ENCODE data around the gene TMEM33.

TMEM33 gene

DNA sequence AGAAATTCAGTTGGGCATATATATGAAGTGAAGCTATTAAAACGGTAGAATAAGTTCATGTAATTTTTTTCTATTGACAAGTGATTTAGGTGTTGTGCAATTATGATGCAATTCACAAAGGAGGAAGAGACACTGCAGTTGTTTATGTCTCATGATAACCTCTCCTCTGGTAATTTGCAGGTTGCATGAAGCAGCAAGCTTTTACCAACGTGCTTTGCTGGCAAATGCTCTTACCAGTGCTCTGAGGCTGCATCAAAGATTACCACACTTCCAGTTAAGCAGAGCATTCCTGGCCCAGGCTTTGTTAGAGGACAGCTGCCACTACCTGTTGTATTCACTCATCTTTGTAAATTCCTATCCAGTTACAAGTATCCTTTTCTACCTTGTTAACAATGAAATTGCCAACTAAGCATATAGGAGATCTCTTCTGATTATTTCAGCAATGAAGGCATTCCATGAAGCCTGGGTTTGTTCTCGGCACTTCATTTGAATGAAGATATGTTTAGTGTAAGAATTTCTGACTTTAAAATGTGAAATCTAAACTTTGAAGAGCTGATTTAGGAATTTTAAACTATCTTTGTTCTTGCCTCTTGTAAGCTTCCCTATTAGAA is 3.9 kb downstream of the TMEM33 start:
- no peak for DNase-seq (ENCODE audit: low read depth)

DNA sequence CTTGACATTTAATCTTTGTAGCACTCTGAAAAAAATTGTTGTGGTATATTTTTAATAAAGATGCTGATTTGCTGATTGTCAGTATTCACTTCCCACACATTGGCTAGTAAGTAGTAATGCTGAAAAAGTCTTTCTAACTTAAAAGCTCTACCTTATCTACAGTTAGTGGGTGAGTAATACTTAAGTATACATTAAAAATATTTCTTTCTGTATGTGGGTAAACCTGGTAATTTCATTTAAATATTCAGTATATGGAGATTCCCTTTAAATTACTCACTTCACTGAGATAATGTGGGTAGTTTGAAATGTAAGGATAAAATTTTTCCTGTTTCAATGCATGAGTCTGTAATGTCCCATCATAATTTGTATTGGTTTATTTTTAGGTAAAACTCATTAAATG is 5.6 kb downstream of the TMEM33 start:
- no peak for DNase-seq (ENCODE audit: low read depth)

DNA sequence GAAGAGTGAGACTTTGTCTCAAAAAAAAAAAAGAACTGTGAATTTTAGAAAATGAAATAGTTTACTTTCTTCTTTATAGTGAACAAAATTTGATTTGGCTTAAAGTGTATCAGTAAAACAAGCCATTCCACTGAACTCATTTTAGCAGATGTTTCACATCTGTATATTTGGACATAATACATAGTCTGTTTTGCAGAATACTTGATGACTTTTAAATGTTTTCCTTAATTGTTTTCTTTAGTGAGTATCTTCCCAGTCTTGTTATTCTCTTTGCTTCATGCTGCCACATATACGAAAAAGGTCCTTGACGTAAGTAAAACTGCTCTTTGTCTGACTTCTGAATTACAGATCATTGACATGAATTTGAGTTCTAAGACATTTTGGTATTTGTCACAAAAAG is 8.3 kb downstream of the TMEM33 start:
- DNase-seq (ENCODE audit: low read depth), result no peak

DNA sequence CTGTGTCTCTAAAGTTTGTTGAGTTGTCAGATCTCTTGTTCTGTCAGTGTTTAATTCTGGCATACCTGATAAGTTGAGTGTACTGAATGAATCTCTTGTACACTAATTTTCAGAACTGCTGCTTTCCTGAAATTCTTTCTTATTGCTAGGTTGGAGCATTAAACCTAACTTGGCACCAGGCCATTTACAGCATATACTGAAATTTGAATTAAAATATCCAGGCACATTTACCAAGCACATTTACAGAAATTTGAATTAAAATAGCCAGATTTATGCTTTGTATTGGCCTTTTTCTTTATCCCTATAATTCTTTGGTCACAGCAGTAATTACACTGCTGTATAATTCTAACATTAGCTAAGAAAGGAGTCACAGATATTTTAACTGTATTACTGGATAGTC is 8.9 kb downstream of the TMEM33 start:
- no peak for DNase-seq (ENCODE audit: low read depth)

- no peak for DNase-seq (ENCODE audit: low read depth)
Measured at GRCh38 chr4:41949531-41949930, 14.3 kb downstream of the TMEM33 start.

GRCh38 chr4:41957634-41958033 is 22.4 kb downstream of the TMEM33 start:
- no peak for DNase-seq (ENCODE audit: low read depth)

- no peak for DNase-seq (ENCODE audit: low read depth)
Measured at GRCh38 chr4:41963105-41963504, 27.9 kb downstream of the TMEM33 start.

DNA sequence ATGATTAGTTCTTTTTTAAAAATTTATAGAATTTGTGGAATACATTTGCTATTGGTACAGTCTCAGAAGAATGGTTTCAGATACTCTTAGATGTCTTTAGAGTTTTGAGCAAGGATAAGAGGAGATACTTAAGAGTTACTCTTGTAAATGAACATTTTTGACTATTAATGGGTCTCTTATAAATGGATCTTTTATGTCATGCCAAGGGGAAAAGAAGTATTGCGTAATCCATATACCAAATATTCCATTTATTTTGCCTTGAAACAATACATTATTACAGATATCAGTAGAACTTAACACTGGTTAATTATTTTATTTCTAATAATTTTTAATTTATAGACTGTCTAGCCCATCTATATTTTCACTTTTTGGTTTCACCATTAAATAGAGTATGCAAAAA is 29.2 kb downstream of the TMEM33 start:
- DNase-seq (ENCODE audit: low read depth), result no peak

DNA sequence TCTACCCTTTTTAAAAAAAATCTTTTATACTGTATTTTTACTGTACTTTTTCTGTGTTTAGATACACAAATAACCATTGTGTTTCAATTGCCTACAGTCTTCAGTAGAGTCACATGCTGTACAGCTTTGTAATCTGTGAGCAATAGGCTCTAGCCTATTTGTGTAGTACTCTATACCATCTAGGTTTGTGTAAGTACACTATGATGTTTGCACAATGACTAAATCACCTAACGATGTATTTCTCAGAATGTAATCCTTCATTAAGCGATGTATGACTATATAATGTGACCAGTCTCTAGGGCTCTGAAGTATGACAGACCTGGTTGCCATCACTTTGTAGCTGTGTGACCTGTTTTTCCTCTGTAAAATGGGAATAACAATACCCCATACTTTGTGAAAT is 32.2 kb downstream of the TMEM33 start:
- DNase-seq (ENCODE audit: low read depth), result no peak

GRCh38 chr4:41969671-41970070 is 34.4 kb downstream of the TMEM33 start:
- DNase-seq (ENCODE audit: low read depth), result no peak

GRCh38 chr4:41975341-41975740 is 40.1 kb downstream of the TMEM33 start:
- no peak for DNase-seq (ENCODE audit: low read depth)

DNA sequence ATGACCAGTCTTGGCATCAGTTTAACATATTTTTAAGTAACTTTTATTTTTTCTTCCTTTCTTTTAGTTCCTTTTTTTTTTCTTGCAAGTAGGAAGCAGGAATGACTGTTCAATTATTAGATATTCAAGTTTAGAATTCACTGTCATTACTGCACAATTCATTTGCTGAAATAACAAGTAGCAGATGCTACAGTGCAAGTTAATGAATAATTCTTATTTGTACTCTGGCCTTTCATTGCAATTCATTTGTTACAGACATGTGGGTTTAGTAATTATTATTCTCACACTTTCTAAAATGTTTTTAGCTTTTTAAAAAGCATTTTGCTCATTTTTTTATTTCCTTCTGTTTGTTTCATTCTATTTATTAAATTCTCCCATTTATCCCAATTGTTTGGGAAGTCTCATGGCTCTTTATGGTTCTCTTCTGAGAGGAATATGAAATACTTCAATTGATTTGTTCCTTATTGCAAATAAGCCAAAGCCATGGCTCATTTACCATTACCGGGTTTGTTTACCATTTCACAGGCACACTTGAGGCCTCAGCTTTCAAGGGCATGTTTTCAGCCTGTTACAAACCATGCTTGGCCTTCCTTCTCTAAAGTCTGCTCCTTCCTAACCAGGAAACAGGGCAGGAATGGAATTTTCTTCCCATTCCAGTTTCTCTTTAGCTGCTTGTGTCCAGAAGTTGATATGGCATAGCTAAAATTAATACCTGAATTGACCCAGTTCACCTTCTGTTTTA is 41.7 kb downstream of the TMEM33 start:
- no peak for DNase-seq (ENCODE audit: low read depth)

GRCh38 chr4:41977709-41978108 is 42.5 kb downstream of the TMEM33 start:
- DNase-seq (ENCODE audit: low read depth), result no peak

DNA sequence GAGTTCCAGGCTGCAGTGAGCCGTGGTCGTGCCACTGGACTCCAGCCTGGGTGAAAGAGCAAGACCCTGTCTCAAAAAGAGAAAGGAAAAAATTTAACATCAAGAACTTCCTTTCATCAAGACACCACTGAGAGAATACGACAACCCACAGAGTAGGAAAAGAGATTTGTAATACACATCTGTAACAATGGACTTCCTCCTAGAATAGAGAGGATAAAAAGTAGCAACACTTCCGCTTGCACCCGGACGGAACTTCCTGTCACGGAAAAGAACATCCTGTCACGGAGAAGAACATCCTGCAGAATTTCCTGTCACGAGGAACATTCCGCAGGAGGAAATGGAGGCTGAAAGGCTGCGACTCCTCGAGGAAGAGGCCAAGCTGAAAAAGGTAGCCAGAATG is 46.2 kb downstream of the TMEM33 start, which contains the start of gene DCAF4L1:
TSS of gene DCAF4L1 (plus strand) at position 301 of the 400 bp plus-strand sequence. CDS start at position 338, 37 bp downstream.
- no peak for DNase-seq (ENCODE audit: low read depth)

DNA sequence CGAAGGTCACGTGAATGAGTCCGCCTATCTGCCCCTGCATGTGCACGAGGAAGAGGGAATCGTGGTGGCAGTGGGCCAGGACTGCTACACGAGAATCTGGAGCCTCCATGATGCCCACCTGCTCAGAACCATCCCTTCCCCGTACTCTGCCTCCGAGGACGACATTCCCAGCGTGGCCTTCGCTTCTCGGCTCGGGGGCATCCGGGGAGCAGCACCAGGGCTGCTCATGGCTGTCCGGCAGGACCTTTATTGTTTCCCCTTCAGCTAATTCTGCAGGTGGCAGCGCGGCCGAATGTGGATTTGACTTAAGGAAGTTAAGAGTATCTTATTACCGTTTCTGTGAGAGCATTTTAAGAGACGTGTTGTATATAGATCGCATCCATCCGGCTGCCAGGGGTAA is 47.5 kb downstream of the TMEM33 start:
- DNase-seq (ENCODE audit: low read depth), result no peak

DNA sequence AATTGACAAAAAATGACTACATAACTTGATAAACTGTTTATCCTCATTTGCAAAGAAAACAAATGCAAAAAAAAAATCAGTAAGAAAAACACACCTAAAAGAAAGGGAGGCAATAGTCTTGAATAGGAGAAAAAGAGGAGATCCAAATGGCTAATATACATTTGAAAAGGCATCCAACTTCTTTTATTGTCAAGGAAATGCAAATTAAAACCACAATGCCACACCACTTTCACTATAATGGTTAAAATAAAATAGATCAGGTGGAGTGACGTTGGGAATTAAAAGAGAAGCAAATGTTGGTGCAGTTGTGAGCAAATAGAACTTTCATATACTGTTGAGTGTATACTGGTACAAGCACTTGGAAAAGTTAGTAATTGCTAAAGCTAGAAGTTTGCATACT is 49.9 kb downstream of the TMEM33 start:
- DNase-seq (ENCODE audit: low read depth), result no peak

DNA sequence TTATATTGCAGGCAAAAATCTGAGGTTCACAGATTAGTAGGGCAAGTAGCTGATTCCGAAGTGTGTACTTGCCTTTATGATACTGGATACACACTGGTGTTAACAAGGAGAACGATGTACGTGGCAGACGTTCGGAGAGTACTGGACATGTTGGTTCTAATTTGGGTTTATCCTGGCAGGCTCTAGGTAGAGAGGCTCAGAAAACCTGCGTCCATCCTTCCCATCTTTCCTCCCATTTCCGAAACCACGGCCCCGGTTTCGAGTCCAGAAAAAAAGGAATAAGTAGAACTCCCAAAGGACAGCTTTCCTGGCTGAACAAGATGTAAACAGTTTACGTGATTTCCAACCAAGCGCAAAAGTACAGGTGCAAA is 54.8 kb downstream of the TMEM33 start:
- no peak for DNase-seq (ENCODE audit: low read depth)

DNA sequence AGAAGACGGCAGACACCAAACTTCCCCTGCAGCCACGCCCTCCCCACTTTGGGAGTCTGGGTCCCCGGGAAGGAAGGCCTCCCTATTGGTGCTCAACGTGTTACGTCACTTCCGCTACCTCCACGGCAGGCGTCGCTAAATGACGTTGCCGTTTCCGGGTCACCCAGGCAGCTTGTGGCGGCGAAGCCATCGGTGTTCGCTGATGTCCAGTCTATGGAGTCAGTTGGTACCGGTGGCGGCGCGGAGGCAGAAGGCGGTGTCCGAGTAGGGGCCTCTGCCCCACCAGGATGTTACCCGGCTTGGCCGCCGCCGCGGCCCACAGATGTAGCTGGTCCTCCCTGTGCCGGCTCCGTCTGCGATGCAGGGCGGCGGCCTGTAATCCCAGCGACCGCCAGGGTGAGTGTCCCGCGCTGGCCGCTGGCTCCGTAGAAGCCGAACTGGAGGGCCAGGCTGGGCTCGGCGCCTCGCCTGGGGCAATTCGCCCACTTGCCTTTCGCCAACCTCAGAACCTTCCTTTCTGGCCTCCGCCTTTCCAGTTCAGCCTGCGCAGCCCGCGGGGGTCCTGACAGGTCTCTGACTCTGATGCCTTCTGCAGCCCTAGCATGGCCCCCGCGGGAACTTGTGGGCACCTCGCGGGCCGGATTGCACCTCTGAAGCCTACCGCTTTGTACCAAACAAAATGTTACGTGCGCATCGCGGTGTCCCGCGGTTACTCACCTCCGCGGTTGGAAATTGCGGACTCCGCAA is 55.3 kb downstream of the TMEM33 start, which contains the start of gene SLC30A9:
TSS of gene SLC30A9 (plus strand) at position 166 of the 747 bp plus-strand sequence. CDS start at position 288, 122 bp downstream.
- DNase-seq (ENCODE audit: low read depth), result peak; percentile 86

GRCh38 chr4:41991916-41992767 is 56.9 kb downstream of the TMEM33 start:
- DNase-seq (ENCODE audit: low read depth), result no peak

DNA sequence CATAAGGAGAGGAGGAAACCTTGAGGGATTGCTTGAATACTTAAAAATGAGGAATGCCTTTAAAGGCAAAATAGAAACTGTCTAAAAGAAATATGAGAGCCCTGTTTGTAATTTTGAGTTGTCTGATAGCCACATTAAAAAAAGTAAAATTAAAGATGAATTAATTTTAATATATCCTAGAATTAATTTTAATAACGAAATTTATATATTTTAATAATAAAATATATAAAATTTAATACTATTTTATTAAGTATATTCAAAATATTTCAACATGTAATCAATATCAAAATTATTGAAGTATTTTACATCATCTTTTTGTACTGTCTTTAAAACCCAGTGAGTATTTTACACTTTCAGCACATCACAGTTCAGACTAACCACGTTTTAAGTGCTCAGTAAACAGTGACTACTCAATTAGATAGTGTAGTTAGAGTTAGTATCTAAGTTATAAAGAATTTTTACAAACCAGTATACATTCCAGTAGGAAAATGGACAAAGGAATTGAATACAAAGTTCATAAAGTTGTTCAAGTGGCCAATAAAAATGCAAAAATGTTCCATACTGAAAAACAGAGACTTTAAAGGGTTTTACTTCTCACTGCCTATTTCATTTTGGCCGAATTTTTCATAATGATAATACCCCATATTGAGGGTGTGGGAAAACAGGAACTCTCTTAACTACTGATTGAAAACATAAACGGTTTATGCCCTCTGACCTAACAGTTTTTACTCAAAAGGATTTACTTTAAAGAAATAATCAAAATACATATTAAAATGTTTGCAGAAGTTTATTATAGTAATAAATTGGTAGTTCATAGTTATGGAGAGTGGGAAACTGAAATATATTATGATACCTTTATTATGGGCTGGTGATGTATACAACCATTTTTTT is 58.0 kb downstream of the TMEM33 start:
- no peak for DNase-seq (ENCODE audit: low read depth)

DNA sequence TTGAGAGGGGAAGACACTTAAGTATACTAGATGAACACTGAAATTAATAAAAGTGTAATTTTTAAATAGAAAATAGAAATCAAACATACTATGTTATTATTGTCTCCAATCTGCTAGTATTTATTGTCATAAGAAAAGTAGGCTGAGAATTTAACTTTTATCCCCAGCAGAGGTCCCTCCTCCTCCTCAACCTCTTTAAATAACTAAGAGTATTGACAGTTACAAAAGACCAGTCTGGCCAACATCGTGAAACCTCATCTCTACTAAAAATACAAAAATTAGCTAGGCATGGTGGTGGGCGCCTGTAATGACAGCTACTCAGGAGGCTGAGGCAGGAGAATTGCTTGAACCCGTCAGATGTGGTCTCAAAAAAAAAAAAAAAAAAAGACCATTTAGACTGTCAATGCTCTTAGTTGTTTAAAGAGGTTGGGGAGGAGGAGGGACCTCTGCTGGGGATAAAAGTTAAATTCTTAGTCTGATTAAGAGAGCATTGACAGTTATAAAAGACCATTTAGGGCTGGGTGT is 59.3 kb downstream of the TMEM33 start:
- DNase-seq (ENCODE audit: low read depth), result no peak
